H9 (cell line): ENCODE results near the gene CHEK1. TPM values are rescaled to one million over a fixed set of nuclear protein-coding genes. Genes with fewer than 3 reads are reported as not detected.

Experiments used
- DNase-seq: peaks from one replicate; pipeline ENCODE4 v3.0.0-alpha.2; 2017
- H2AFZ ChIP-seq: one replicate; pipeline ENCODE4 v1.6.1; 2013; ENCODE audit warnings: mild to moderate bottlenecking, low read length, control low read depth, moderate library complexity
- H2AK5ac ChIP-seq: 2 replicates; pipeline ENCODE4 v1.6.1; 2013; ENCODE audit warnings: low read length, control low read depth, mixed read lengths; ENCODE audit not compliant: insufficient read length
- H2BK120ac ChIP-seq: one replicate; pipeline ENCODE4 v1.6.1; 2013; ENCODE audit warnings: low read depth, mild to moderate bottlenecking, low read length, control low read depth, inconsistent platforms; ENCODE audit not compliant: poor library complexity, severe bottlenecking
- H2BK12ac ChIP-seq: 2 replicates; pipeline ENCODE4 v1.6.1; 2013; ENCODE audit warnings: low read length, control low read depth, mixed read lengths, low read depth; ENCODE audit not compliant: insufficient read length
- H2BK15ac ChIP-seq: 2 replicates; pipeline ENCODE4 v1.6.1; 2013; ENCODE audit warnings: low read depth, low read length, control low read depth
- H2BK20ac ChIP-seq: one replicate; pipeline ENCODE4 v1.6.1; 2013; ENCODE audit warnings: low read depth, mild to moderate bottlenecking, low read length, control low read depth, inconsistent platforms; ENCODE audit not compliant: poor library complexity, severe bottlenecking
- H2BK5ac ChIP-seq: 2 replicates; pipeline ENCODE4 v1.6.1; 2013; ENCODE audit warnings: low read length, control low read depth, mixed read lengths; ENCODE audit not compliant: insufficient read length
- H3K14ac ChIP-seq: 2 replicates; pipeline ENCODE4 v1.6.1; 2013; ENCODE audit warnings: low read length, control low read depth; ENCODE audit not compliant: insufficient read depth
- H3K18ac ChIP-seq: 2 replicates; pipeline ENCODE4 v1.6.1; 2013; ENCODE audit warnings: low read depth, mild to moderate bottlenecking, mixed read lengths, low read length, control low read depth; ENCODE audit not compliant: insufficient read length
- H3K23ac ChIP-seq: 2 replicates; pipeline ENCODE4 v1.6.1; 2013; ENCODE audit warnings: low read length, control low read depth, mixed read lengths, low read depth; ENCODE audit not compliant: insufficient read length
- H3K23me2 ChIP-seq: 2 replicates; pipeline ENCODE4 v1.6.1; 2013; ENCODE audit warnings: low read depth, mild to moderate bottlenecking, mixed read lengths, low read length, control low read depth; ENCODE audit not compliant: insufficient read length, poor library complexity, severe bottlenecking
- H3K27ac ChIP-seq: 2 replicates; pipeline ENCODE4 v1.5.1; 2013; ENCODE audit warnings: low read length, control low read depth, mixed read lengths, low read depth; ENCODE audit not compliant: insufficient read length
- H3K27me3 ChIP-seq: 2 replicates; pipeline ENCODE4 v1.6.1; 2013; ENCODE audit warnings: low read length, control low read depth, inconsistent platforms; ENCODE audit not compliant: insufficient read depth
- H3K4ac ChIP-seq: 2 replicates; pipeline ENCODE4 v1.6.1; 2013; ENCODE audit warnings: low read depth, mild to moderate bottlenecking, control low read depth, inconsistent platforms, low read length, moderate library complexity
- H3K4me1 ChIP-seq: 2 replicates; pipeline ENCODE4 v1.6.1; 2013; ENCODE audit warnings: low read length, control low read depth, inconsistent platforms; ENCODE audit not compliant: insufficient read depth
- H3K4me2 ChIP-seq: 2 replicates; pipeline ENCODE4 v1.6.1; 2013; ENCODE audit warnings: low read length, control low read depth, mixed read lengths; ENCODE audit not compliant: insufficient read length, insufficient read depth
- H3K56ac ChIP-seq: 2 replicates; pipeline ENCODE4 v1.6.1; 2013; ENCODE audit warnings: low read depth, mild to moderate bottlenecking, mixed read lengths, low read length, control low read depth; ENCODE audit not compliant: insufficient read length
- H3K79me1 ChIP-seq: 2 replicates; pipeline ENCODE4 v1.6.1; 2013; ENCODE audit warnings: low read depth, mild to moderate bottlenecking, moderate library complexity, low read length, control low read depth, inconsistent platforms; ENCODE audit not compliant: insufficient read depth, poor library complexity, severe bottlenecking
- H3K79me2 ChIP-seq: 2 replicates; pipeline ENCODE4 v1.6.1; 2013; ENCODE audit warnings: low read length, control low read depth, inconsistent platforms; ENCODE audit not compliant: insufficient read depth
- H3K9ac ChIP-seq: 2 replicates; pipeline ENCODE4 v1.6.1; 2013; ENCODE audit warnings: low read length, control low read depth, mixed read lengths; ENCODE audit not compliant: insufficient read length; ENCODE audit errors: extremely low read depth
- H3K9me3 ChIP-seq: one replicate; pipeline ENCODE4 v1.6.1; 2013; ENCODE audit warnings: low read depth, low read length, inconsistent platforms; ENCODE audit not compliant: control insufficient read depth
- H3T11ph ChIP-seq: one replicate; pipeline ENCODE4 v1.6.1; 2013; ENCODE audit warnings: mild to moderate bottlenecking, low read length, control low read depth, inconsistent platforms
- H4K20me1 ChIP-seq: one replicate; pipeline ENCODE4 v1.6.1; 2013; ENCODE audit not compliant: control insufficient read depth, insufficient read length, insufficient read depth
- H4K5ac ChIP-seq: 2 replicates; pipeline ENCODE4 v1.6.1; 2013; ENCODE audit warnings: low read depth, mild to moderate bottlenecking, mixed read lengths, low read length, control low read depth; ENCODE audit not compliant: insufficient read length
- H4K8ac ChIP-seq: replicated peaks from 2 replicates; pipeline ENCODE4 v1.6.1; 2013; ENCODE audit warnings: low read length, control low read depth, mixed read lengths, low read depth; ENCODE audit not compliant: insufficient read length
- H4K91ac ChIP-seq: 2 replicates; pipeline ENCODE4 v1.6.1; 2013; ENCODE audit warnings: low read depth, mild to moderate bottlenecking, moderate library complexity, mixed read lengths, low read length, control low read depth; ENCODE audit not compliant: insufficient read length
- H3K27ac Mint-ChIP-seq, 3 experiments: 2 replicates in 2 of 3; 3 replicates in 1 of 3; pipeline ENCODE4 v1.8.0; 2020 to 2021; ENCODE audit warnings: mixed read lengths in 3 of 3, mild to moderate bottlenecking in 1 of 3, moderate library complexity in 1 of 3
- H3K27me3 Mint-ChIP-seq: 2 replicates; pipeline ENCODE4 v1.8.0; 2021; ENCODE audit warnings: low read depth, mild to moderate bottlenecking, moderate library complexity, mixed read lengths
- H3K36me3 Mint-ChIP-seq, 3 experiments: 2 replicates in 2 of 3; 3 replicates in 1 of 3; pipeline ENCODE4 v1.8.0; 2020 to 2021; ENCODE audit warnings: low read depth in 3 of 3, mixed read lengths in 3 of 3; ENCODE audit not compliant: insufficient read depth in 1 of 3
- H3K4me1 Mint-ChIP-seq, 2 experiments: 2 replicates each; pipeline ENCODE4 v1.8.0; 2020; ENCODE audit warnings: mixed read lengths in 2 of 2
- H3K4me3 Mint-ChIP-seq, 2 experiments: 2 replicates in 1 of 2; 3 replicates in 1 of 2; pipeline ENCODE4 v1.8.0; 2020 to 2021; ENCODE audit warnings: mild to moderate bottlenecking in 2 of 2, mixed read lengths in 2 of 2, moderate library complexity in 1 of 2
- H3K9me3 Mint-ChIP-seq, 2 experiments: 2 replicates in 1 of 2; 3 replicates in 1 of 2; pipeline ENCODE4 v1.8.0; 2020; ENCODE audit warnings: mild to moderate bottlenecking in 2 of 2, mixed read lengths in 2 of 2, moderate library complexity in 1 of 2
- WGBS: extraction: QIAGEN DNeasy Blood & Tissue Kit; methylation state at CpG from one replicate; pipeline ENCODE4 v1.1.7; 2013; ENCODE audit warnings: missing lambda C conversion rate, low lambda C conversion rate, mixed read lengths; ENCODE audit not compliant: insufficient read length; ENCODE audit errors: extremely low coverage; 5-methylcytosine and 5-hydroxymethylcytosine counted together
- total RNA-seq: library from RNA; stranded (reverse); gene quantifications from 2 replicates; pipeline ENCODE4 v1.2.1, GENCODE V29; 2021
- TF ChIP-seq, protein P1 (sequence below): fragments of 200-600 bp; sonication (generic); conservative IDR thresholded peaks from 3 replicates; pipeline ENCODE4 v1.8.0; 2021; ENCODE audit warnings: antibody characterized with exemption, mild to moderate bottlenecking

The CHEK1 gene
- total RNA-seq, 1 experiment from 2014 or later: 126 TPM

DNA sequence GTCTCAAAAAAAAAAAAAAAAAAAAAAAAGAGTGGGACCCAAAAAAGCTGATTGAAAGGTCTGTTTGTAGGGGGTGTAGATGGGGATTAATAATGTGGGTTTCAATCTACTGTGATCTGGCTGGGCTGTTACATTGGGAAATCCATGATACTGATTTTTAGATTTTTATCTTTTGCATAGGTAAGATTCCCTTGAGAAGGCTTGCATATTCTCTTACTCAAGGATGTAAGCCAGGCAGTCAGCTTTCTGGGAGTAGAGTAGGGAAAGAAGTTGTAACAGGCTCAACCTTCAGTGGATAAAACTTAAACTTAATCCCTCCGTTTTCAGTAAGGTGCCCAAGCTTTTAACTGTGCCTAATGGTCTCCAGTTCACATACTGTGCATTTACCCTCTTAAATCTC lies 1.9 kb upstream of the CHEK1 start:
- Mint-ChIP-seq H3K4me1 (peaks cover 14 to 16% of the 10 kb centered on the region in 2 experiments), H3K9me3 (no peaks in the 10 kb centered on the region), H3K27me3 (no peaks in the 10 kb centered on the region), H3K27ac (peak overlapping the region in 1 of 3 experiments; percentile 46; a peak in 2 of 7 replicates), H3K36me3 (peaks cover 15 to 52% (median 50%) of the 10 kb centered on the region in 3 experiments), H3K4me3 (no peak overlapping the region)
- no peak overlapping the region for H3K23ac ChIP-seq
- no peak overlapping the region for H2AFZ ChIP-seq
- H3K27ac ChIP-seq: no peak overlapping the region
- H3K4me2 ChIP-seq: no peak overlapping the region
- no peaks in the 10 kb centered on the region for H3K9me3 ChIP-seq
- H3K79me2 ChIP-seq: peaks cover 3% of the 10 kb centered on the region; the same call in 1 of the 2 replicates
- H3K9ac ChIP-seq: no peak overlapping the region
- H3T11ph ChIP-seq: no peak overlapping the region
- TF ChIP-seq, protein P1, sequence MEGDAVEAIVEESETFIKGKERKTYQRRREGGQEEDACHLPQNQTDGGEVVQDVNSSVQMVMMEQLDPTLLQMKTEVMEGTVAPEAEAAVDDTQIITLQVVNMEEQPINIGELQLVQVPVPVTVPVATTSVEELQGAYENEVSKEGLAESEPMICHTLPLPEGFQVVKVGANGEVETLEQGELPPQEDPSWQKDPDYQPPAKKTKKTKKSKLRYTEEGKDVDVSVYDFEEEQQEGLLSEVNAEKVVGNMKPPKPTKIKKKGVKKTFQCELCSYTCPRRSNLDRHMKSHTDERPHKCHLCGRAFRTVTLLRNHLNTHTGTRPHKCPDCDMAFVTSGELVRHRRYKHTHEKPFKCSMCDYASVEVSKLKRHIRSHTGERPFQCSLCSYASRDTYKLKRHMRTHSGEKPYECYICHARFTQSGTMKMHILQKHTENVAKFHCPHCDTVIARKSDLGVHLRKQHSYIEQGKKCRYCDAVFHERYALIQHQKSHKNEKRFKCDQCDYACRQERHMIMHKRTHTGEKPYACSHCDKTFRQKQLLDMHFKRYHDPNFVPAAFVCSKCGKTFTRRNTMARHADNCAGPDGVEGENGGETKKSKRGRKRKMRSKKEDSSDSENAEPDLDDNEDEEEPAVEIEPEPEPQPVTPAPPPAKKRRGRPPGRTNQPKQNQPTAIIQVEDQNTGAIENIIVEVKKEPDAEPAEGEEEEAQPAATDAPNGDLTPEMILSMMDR: no peak
- H3K4me1 ChIP-seq: no peaks in the 10 kb centered on the region
- no peak overlapping the region for H2BK12ac ChIP-seq
- no peak overlapping the region for H4K91ac ChIP-seq
- no peak for DNase-seq
- no peak overlapping the region for H4K5ac ChIP-seq
- H2AK5ac ChIP-seq: no peak overlapping the region
- H3K18ac ChIP-seq: no peak overlapping the region
- no peaks in the 10 kb centered on the region for H3K23me2 ChIP-seq
- H2BK120ac ChIP-seq: no peak overlapping the region
- no peak overlapping the region for H2BK20ac ChIP-seq
- H4K20me1 ChIP-seq: no peaks in the 10 kb centered on the region
- H2BK5ac ChIP-seq: no peak overlapping the region
- H3K56ac ChIP-seq: no peak overlapping the region
- H4K8ac ChIP-seq: no peak overlapping the region
- H3K4ac ChIP-seq: no peak overlapping the region
- WGBS: no CpG with 5 or more reads among the region's 1 CpG
- no peaks in the 10 kb centered on the region for H3K27me3 ChIP-seq
- no peak overlapping the region for H2BK15ac ChIP-seq
- H3K79me1 ChIP-seq: no peaks in the 10 kb centered on the region
- no peak overlapping the region for H3K14ac ChIP-seq
